ENCODE data around the gene DOK6. TPM values are rescaled to one million over a fixed set of nuclear protein-coding genes. Genes with fewer than 3 reads are reported as not detected.

The DOK6 gene
- total and polyA plus RNA-seq, 2 of the 13 experiments (the other 11 are each of a cell fraction or from before 2014, with no cell fraction given): 17.0 to 17.2 TPM

- TF ChIP-seq ZNF773 (CRISPR knock-in tag; IDR thresholded peaks at IDR 0.05; ENCODE audit: borderline replicate concordance) (no peak), SNRNP70 (IDR thresholded peaks at IDR 0.05; ENCODE audit: low read depth, low read length) (no peak), SOX6 (IDR thresholded peaks at IDR 0.05) (no peak), SOX6 (CRISPR knock-in tag; IDR thresholded peaks at IDR 0.05) (no peak; the same call in 1 of the 2 replicates), TBL1XR1 (IDR thresholded peaks at IDR 0.05; ENCODE audit: borderline replicate concordance, low read length, partially characterized antibody) (no peak), ZNF691 (CRISPR knock-in tag; IDR thresholded peaks at IDR 0.05; ENCODE audit: borderline replicate concordance, low read depth) (peak; percentile 79; the same call in 1 of the 2 replicates), MTF1 (CRISPR knock-in tag; IDR thresholded peaks at IDR 0.05) (peak; percentile 81; the same call in 1 of the 2 replicates), MNT (IDR thresholded peaks at IDR 0.05) (no peak), ZNF10 (CRISPR knock-in tag; IDR thresholded peaks at IDR 0.05; ENCODE audit: borderline replicate concordance, low read depth) (no peak), ZNF441 (CRISPR knock-in tag; IDR thresholded peaks at IDR 0.05; ENCODE audit: borderline replicate concordance) (peak; percentile 61; the same call in 1 of the 2 replicates), ZBTB14 (CRISPR knock-in tag; IDR thresholded peaks at IDR 0.05) (no peak), KLF16 (CRISPR knock-in tag; IDR thresholded peaks at IDR 0.05) (no peak; a peak in 1 of 4 replicates), TAF15 (IDR thresholded peaks at IDR 0.05; ENCODE audit: low read depth, low read length, poor library complexity, severe bottlenecking) (no peak), ZFP36 (IDR thresholded peaks at IDR 0.05; ENCODE audit: borderline replicate concordance, low read depth, low read length, partially characterized antibody) (no peak), MAZ (IDR thresholded peaks at IDR 0.05; ENCODE audit: borderline replicate concordance, low read depth, low read length) (no peak), MAZ (CRISPR knock-in tag; IDR thresholded peaks at IDR 0.05; ENCODE audit: low read depth) (no peak), SAFB2 (CRISPR knock-in tag; IDR thresholded peaks at IDR 0.05; ENCODE audit: borderline replicate concordance, low read depth) (peak; percentile 68; the same call in 1 of the 2 replicates), CERS6 (CRISPR knock-in tag; IDR thresholded peaks at IDR 0.05) (no peak), ZFAT (CRISPR knock-in tag; conservative IDR thresholded peaks at IDR 0.05) (no peak), ZNF121 (CRISPR knock-in tag; IDR thresholded peaks at IDR 0.05) (no peak), GLMP (CRISPR knock-in tag; IDR thresholded peaks at IDR 0.05; ENCODE audit: borderline replicate concordance) (no peak), ZNF549 (CRISPR knock-in tag; IDR thresholded peaks at IDR 0.05) (no peak)
Measured at GRCh38 chr18:69400253-69400975, at the start of gene DOK6 (continued).
